Breast epithelium (tissue), 3 donors: ENCODE data around the gene PREP.

Source experiments
- POLR2A ChIP-seq: fragments of 450-650 bp; IDR thresholded peaks from one replicate; pipeline ENCODE4 v1.6.1; 2016; ENCODE audit warnings: antibody characterized with exemption, mild to moderate bottlenecking, moderate library complexity
- POLR2AphosphoS5 ChIP-seq, 3 donors: sonication (generic); formaldehyde crosslinking; IDR thresholded peaks; one replicate each; pipeline ENCODE4 v1.6.1; 2017; ENCODE audit warnings: antibody characterized with exemption in 3 of 3
- TF ChIP-seq, protein P1 (sequence below), 3 donors: fragments of 450-650 bp; IDR thresholded peaks; one replicate each; pipeline ENCODE4 v1.5.1; 2016 to 2017; ENCODE audit warnings: antibody characterized with exemption in 3 of 3, mild to moderate bottlenecking in 3 of 3, moderate library complexity in 3 of 3

DNA sequence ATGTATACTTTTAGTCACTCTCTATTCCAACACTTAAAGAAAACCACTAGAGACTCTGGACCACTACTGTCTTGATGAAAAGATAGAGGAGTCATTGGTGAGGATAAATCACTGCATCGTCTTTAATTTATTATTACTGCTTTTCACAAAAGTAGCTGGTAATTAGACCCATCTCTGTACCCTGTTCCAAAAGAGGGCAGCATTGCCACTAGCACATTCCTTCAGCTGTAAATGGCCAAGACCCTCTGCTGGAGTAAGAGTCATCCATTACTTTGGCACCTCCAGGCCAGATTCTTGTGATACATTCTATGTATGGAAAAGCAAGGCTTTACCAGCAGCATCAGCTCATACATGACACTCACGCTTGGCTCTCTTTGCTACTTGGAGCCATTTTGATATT lies 49.5 kb upstream of the PREP start:
- TF ChIP-seq, protein P1, sequence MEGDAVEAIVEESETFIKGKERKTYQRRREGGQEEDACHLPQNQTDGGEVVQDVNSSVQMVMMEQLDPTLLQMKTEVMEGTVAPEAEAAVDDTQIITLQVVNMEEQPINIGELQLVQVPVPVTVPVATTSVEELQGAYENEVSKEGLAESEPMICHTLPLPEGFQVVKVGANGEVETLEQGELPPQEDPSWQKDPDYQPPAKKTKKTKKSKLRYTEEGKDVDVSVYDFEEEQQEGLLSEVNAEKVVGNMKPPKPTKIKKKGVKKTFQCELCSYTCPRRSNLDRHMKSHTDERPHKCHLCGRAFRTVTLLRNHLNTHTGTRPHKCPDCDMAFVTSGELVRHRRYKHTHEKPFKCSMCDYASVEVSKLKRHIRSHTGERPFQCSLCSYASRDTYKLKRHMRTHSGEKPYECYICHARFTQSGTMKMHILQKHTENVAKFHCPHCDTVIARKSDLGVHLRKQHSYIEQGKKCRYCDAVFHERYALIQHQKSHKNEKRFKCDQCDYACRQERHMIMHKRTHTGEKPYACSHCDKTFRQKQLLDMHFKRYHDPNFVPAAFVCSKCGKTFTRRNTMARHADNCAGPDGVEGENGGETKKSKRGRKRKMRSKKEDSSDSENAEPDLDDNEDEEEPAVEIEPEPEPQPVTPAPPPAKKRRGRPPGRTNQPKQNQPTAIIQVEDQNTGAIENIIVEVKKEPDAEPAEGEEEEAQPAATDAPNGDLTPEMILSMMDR (IDR thresholded peaks at IDR 0.05), result no peak
- TF ChIP-seq POLR2A, result no peak
- no peak for TF ChIP-seq POLR2AphosphoS5 (IDR thresholded peaks at IDR 0.05)
